HG03196 (cell line): ENCODE data around the gene FAM185A.
A peak's percentile ranks its signal among the peaks of the same experiment; 100 is the strongest.
"Not testable (repeated sequence)": the region's sequence is repeated elsewhere in the genome, so short reads cannot be mapped to it uniquely, and the experiment has no call there.

ENCODE experiments used
- ATAC-seq: cut with Tn5 transposase; IDR thresholded peaks from one replicate; pipeline ENCODE4 v1.9.1; 2021; ENCODE audit not compliant: unreplicated experiment

FAM185A gene

DNA sequence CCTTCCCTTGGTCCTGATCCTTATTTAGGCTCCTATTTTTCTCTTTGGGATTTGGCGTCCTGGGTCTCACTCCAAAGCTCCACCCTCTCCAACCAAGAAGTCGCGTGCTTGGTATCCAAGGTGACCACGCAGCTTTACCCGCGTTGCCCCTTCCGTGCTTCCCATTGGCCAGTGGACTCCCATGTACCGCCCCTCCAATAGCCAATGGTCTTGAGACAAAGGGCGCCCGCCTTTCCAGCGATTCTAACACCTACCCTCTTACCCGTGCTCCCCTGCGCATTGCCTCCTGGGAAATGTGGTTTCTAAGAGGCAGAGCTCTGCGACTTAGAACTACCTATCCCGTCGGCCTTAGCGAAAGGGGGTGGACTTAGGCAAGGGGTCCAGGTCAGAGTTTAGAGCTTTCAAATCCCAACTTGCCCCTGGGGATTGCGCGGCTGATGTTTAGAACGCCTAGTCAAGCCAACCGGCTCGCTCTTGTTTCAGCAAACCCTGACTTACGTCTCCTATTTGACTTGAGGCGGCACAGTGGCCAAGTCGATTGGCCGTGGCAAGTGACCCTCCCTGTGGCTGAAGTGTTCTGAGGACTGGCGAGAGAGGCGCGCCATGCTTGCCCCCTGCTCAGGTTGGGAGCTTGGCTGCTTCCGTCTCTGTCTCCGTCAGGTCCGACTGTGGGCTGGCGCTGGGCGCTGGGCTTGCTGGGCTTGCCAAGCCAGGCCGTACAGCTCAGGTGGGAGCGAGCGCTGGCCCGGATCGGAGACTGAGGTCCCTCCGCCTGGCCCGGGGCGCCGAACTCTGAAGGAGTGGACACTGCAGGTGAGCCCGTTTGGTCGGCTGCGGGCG is at the start of gene FAM185A:
FAM185A (plus strand) TSS at position 395 of the 840 bp plus-strand sequence; CDS start at position 604, 209 bp downstream.
- ATAC-seq, result peak; percentile 99

DNA sequence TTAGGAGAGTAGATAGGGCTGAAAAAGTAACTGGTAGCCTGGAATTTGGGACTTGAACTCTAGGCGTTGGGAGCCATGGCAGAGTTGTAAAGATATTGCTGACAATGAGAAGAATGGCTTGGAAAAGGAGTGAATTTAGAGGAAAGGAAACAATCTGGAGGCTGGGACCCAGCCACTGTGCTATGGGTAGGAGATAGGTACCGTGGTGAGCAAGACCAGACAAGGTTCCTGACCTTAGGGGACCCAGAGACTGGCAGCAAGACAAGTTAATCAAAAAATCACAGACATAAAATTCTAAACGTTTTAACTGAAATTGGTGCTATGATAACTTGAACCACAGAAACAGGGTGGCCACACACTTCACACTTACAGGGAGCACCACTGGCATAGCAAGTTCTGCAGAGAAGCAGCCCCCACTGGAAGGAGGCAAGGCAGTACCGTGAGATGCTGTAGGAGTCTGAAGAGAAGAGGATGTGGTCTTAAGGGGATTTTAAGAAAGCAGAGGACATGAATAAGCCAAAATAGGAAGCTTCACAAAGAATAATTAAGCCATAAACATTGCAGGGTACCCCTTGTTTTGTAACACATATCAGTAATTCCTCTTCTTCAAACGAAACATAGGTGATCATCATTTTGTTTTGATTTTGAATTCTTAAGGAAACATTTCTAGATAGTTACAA is 35.6 kb upstream of the FAM185A start:
- ATAC-seq, result peak; percentile 83

DNA sequence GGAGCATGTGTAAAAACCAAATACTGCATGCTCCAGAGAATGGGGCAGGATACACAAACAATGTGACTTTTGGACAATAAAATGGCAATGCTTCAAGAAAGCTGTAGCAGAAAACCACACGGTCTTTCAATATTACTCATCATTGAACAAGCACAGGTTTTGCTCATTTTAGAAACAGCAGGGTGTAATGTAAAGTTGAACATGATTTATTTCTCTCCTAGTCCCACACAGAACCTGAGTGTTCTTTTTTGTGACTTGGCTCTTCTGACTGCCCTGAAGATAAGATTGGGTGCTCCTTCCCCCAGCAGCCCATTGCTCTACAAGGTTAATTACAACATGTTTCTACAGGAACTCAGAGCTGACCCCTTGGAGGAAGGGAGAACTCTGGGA is 35.1 kb upstream of the FAM185A start:
- peak; percentile 67 for ATAC-seq

DNA sequence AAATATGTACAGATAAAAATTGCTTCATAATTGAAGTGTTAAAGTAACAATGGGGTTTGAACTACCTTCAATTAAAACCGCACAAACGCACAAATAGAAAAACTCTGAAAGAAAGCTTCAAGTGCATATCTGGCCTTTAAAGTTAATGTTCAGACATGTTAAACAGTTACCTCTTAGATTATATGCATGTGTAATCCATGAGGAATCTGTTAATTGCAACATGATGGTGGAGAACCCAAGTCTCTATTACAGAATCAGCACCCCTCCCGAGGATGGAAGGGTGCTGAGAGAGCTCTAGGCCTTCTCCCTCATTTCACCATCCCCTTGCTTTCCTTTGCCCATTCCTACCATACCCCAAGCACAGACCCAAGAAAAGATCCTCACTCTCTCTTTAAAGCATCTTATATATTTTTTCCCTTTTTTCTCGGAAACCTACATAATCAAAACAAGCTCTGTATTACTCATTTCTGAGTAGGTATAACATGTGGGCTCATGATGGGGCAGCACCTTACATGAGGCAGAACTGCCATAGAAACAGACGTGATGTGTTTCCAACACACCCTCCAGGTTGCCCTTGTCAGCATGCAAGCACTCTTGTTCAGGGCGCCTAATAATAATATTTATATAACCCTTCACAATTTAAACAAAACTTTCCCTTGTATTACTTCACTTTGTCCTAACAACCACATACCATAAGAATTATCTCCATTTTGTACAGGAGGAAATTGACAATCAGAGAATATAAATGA is 33.9 kb upstream of the FAM185A start:
- ATAC-seq, result not testable (repeated sequence)

DNA sequence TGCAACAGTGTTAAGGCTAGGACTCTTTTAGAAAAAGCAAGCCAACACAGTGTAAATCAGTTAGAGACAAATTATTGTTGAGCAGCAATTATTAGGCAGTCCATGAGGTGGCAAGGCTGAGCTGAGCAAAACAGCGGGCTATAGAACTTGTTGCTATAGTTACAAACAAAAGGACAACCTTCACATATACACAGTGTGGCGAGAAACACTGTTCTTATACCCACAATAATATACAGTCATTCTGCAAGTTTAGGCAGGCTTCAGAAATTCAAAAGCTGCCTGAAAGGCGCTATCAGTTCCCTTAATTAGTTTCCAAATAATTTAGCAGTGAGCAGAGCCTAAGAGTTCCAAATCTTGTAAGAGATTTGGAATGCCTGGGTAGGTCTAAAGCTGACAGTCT is 33.1 kb upstream of the FAM185A start:
- peak; percentile 35 for ATAC-seq

DNA sequence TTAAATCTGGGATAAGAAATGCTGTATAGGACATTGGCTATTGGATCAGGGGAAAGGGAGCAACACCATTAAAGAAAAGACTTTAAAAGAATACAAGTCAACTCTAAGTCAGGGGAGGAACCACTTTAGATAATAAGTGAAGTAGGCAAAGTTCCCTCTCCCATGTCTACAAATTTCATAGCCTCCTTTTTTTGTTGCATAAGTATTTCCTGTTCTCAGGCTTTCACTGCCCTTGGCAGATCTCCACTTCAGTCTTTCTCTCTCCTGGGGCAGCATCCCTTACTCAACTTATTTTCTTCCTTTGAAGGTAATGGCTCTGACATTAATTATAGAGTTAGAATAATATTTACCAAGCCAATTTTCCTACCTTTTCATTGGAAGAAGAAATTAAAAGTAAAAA is 30.3 kb upstream of the FAM185A start:
- not testable (repeated sequence) for ATAC-seq

DNA sequence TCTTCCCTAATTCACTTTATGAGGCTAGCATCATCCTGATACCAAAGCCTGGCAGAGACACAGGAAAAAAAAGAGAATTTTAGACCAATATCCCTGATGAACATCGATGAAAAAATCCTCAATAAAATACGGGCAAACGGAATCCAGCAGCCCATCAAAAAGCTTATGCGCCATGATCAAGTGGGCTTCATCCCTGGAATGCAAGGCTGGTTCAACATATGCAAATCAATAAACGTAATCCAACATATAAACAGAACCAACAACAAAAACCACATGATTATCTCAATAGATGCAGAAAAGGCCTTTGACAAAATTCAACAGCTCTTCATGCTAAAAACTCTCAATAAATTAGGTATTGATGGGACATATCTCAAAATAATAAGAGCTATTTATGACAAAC is 22.6 kb upstream of the FAM185A start:
- not testable (repeated sequence) for ATAC-seq

DNA sequence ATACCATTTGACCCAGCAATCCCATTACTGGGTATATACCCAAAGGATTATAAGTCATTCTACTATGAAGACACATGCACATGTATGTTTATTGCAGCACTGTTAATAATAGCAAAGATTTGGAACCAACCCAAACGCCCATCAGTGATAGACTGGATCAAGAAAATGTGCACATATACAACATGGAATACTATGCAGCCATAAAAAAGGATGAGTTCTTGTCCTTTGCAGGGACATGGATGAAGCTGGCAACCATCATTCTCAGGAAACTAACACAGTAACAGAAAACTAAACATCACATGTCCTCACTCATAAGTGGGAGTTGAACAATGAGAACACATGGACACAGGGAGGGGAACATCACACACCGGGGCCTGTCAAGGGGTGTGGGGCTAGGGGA is 19.1 kb upstream of the FAM185A start:
- ATAC-seq, result not testable (repeated sequence)

DNA sequence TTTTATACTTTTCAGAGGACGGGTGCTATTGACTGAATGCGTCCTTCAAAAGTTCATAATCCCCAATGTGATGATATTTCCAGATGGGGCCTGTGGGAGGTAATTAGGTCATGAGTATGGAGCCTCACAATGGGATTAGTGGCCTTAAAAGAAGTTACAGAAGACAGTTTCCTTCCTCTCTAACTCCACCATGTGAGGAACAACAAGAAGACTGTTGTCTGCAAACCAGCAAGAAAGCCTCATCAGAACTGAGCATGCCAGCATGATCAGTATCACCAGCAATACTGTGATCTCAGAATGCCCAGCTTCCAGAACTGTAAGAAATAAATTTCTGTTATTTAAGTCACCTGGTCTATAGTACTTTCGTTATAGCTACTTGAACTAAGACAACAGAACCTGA is 18.4 kb upstream of the FAM185A start:
- ATAC-seq, result not testable (repeated sequence)

DNA sequence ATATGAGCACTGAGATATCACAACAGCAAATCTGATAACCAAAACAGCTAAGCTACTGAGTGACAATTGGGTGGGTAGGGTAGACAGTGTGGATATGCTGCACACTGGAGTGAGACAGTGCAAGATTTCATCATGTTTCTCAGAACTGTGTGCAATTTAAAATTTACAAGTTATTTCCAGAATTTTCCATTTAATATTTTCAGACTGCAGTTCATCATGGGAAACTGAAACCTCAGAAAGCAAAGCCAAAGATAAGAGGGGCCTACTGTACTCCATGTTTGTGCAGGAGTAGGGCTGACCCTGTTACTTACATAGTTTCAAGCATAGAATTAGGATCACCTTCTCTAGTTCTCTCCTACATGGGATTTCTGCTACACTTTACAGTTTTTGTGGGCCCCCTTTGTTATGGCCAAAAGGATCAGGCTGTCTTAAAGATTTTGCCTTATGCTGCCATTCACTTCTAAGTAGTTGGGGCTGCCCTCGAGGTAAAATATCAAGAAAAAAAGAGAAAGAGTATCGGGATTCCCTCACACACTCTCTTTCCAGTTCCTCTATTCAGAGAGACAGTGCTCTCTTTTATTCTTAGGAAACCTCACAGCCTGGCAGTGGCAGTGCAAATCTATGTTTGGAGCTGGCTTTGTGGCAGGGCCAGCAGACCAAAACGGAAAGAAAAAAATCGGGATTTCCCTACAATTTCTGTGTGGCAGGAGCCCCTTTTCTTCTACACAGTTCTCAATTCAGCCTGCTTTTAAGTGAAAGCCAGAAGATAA is 6.6 kb upstream of the FAM185A start:
- ATAC-seq, result not testable (repeated sequence)

DNA sequence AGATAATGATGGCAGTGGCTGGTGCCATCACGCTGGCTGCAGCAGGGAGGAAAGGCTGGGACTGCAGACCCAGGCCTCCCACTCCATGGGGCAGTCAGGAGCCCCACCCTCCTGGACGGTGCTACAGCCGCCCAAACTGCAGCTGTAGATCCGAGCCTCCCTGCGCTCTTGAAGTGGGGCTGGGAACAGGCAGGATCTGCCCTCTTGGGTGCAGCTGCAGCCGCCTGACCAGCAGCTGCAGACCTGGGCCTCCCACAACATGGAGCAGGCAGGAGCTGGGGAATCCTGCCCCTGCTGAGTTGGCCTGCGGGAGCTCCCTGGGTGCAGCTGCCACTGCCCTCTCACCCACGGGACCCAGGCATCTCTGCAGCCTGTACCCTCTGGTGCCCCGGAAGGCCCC is 4.9 kb upstream of the FAM185A start:
- not testable (repeated sequence) for ATAC-seq

DNA sequence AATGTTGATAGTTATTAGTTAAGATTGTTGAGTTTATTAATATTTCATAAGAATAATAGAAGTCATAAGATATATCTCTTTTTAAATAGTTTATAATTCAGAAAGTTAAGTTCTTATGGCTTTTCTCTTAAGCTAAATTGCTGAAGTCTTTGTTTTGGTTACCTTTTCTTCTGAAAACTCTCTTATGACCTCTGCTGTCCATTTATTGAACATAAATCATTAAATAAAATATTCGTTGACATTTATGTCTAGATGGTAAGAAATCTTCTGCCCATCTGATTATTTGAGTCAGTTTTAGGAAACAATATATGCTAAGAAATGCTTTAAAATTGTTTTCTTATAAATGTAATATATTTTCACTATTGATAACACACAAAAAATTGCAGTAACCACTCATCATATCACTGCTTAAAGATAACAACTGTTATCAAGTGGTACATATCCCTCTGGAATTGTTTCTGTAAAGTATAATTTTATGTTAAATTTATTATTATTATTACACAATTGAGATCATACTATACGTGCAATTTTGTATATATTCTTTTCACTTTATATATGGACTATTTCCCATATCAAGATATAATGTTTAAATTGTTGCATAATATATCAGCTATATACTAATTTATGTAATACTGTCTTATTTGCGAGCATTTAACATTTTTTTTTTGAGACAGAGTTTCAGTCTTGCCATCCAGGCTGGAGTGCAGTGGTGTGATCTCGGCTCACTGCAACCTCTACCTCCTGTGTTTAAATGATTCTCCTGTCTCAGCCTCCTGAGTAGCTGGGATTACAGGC is 3.1 kb upstream of the FAM185A start:
- not testable (repeated sequence) for ATAC-seq

DNA sequence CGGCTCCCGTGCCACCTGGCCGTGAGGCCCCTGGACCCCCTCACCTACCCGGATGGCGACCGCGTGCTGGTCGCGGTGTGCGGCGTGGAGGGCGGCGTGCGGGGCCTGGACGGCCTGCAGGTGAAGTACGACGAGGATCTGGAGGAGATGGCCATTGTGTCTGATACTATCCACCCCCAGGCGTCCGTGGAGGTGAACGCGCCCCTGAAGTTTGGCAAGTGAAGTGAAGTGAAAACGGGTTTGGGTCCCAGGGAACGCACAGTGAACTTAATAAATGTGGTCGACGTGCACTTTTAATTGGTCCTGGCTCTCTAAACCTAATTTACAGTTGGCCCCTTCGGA is 617 bp downstream of the FAM185A start:
- ATAC-seq, result not testable (repeated sequence)

DNA sequence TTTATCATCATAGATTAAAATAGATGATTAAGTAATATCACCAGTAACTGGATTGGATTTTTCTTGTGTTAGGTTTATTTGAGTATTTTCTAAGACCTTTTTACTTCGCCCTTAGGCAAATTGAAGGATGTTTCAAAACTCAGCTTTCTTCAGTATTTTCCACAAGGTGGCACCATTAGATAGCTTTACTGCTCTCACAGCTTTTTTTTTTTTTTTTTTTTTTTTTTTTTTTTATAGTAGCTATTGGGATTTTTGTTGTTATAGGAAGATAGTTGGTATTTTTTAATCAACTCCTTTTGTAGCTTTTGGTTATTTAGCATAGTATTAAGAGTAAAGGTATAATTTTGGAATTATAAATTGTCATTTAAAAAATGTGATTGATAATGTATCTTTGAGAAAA is 9.4 kb downstream of the FAM185A start:
- ATAC-seq, result not testable (repeated sequence)

DNA sequence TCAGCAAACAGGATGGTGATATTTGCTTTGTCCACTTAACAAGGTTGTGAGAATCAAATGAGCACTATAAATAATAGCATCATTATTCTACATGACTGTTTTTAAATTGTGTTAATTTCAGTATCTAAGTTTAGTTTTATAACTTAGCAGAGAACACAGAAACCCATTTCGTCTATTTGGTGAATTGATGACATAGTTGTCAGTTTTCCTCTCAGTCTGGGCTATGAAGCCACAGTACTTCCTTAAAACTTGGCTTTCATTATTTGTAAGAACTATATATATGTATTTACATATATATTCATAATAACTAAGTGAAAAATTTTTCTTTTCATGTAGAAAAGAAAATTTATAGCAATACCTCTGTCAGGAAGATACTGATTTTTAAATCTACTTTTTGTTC is 11.1 kb downstream of the FAM185A start:
- not testable (repeated sequence) for ATAC-seq

DNA sequence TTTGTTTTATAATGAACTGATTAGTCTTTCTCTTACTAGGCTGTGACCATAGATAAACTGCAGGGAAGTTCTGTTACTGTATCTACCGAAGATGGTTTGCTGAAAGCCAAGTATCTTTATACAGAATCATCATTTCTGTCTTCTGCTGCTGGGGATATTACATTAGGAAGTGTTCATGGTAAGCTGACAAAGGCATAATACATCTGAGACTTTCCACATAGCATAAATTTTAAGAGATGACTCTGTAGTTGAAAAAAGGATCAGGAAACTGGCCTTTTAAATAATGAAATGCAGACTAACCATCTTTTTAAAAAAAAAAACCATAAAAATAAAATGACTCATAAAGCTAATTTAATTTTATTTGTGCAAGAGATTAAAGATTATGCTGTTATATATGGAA is 12.4 kb downstream of the FAM185A start:
- ATAC-seq, result not testable (repeated sequence)

DNA sequence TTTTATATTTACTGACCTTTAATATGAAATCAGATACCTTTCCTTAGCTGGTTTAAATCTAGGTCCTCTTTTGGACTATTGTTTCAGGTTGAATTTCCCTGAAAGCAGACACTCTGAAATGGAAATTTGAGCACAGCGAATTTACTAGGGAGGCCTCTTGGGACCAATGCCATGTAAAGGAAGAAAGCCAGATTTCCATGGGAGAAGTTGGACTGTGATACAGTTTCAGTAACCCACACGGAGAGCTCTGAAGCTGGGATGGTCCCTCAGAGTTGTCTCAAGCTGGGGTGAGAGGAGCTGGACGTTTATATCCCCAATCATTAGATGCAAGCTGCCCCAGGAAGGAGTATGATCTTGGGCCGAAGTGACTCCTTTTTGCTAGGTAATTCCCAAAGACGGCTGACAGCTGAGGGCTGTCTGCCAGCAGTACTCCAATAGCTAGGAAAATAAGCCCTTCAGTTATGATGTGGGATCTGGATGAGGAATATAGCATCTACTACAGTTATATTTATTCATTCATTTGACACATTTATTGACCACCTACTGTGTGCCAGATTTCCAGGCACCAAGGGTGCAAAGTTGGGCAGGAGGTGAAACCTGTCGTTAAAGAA is 14.6 kb downstream of the FAM185A start:
- not testable (repeated sequence) for ATAC-seq

DNA sequence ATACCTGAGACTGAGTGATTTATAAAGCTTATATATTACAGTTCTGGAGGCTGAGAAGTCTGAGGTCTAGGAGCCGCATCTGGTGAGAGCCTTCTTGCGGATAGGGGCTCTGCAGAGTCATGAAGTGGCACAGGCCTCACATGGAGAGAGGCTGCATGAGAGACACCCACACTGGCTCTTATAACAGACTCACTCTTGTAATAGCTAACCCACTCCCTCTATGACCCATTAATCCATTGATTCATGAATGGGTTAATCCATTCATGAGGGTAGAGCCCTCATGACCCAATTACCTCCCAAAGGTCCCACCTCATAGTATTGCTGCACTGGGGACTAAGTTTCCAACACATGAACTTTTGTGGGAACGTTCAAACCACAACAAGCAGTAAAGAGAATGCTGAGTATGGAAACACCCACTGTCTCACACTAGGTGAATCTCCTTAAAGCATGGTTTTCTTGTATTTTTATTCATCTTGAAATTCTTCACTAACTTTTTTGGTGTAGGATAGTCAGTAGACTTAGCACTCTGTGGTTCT is 20.9 kb downstream of the FAM185A start:
- ATAC-seq, result not testable (repeated sequence)

DNA sequence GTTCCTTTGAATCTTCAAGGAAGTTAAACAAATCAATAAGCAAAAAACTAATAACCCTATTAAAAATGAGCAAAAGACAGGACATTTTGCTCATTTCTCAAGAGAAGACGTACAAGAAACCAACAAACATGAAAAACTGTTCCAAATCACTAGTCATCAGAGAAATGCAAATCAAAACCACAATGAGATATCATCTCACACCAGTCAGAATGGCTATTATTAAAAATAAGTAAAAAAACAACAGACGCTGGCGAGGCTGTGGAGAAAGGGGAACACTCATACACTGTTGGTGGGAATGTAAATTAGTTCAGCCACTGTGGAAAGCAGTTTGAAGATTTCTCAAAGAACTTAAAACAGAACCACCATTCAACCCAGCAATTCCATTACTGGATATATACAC is 21.7 kb downstream of the FAM185A start:
- ATAC-seq, result not testable (repeated sequence)
